ENCODE results near the gene LYSMD4.

- TF ChIP-seq, protein P1, sequence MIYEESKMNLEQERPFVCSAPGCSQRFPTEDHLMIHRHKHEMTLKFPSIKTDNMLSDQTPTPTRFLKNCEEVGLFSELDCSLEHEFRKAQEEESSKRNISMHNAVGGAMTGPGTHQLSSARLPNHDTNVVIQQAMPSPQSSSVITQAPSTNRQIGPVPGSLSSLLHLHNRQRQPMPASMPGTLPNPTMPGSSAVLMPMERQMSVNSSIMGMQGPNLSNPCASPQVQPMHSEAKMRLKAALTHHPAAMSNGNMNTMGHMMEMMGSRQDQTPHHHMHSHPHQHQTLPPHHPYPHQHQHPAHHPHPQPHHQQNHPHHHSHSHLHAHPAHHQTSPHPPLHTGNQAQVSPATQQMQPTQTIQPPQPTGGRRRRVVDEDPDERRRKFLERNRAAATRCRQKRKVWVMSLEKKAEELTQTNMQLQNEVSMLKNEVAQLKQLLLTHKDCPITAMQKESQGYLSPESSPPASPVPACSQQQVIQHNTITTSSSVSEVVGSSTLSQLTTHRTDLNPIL (CRISPR knock-in tag; IDR thresholded peaks at IDR 0.05; ENCODE audit: low read depth), result no peak
- no peak for TF ChIP-seq RARB (CRISPR knock-in tag; IDR thresholded peaks at IDR 0.05)
- TF ChIP-seq, protein P2, sequence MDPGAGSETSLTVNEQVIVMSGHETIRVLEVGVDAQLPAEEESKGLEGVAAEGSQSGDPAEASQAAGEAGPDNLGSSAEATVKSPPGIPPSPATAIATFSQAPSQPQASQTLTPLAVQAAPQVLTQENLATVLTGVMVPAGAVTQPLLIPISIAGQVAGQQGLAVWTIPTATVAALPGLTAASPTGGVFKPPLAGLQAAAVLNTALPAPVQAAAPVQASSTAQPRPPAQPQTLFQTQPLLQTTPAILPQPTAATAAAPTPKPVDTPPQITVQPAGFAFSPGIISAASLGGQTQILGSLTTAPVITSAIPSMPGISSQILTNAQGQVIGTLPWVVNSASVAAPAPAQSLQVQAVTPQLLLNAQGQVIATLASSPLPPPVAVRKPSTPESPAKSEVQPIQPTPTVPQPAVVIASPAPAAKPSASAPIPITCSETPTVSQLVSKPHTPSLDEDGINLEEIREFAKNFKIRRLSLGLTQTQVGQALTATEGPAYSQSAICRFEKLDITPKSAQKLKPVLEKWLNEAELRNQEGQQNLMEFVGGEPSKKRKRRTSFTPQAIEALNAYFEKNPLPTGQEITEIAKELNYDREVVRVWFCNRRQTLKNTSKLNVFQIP (CRISPR knock-in tag; IDR thresholded peaks at IDR 0.05; ENCODE audit: borderline replicate concordance, low read depth), result no peak
- TF ChIP-seq PPARA (CRISPR knock-in tag; IDR thresholded peaks at IDR 0.05; ENCODE audit: borderline replicate concordance), result no peak
- TF ChIP-seq, protein P3, sequence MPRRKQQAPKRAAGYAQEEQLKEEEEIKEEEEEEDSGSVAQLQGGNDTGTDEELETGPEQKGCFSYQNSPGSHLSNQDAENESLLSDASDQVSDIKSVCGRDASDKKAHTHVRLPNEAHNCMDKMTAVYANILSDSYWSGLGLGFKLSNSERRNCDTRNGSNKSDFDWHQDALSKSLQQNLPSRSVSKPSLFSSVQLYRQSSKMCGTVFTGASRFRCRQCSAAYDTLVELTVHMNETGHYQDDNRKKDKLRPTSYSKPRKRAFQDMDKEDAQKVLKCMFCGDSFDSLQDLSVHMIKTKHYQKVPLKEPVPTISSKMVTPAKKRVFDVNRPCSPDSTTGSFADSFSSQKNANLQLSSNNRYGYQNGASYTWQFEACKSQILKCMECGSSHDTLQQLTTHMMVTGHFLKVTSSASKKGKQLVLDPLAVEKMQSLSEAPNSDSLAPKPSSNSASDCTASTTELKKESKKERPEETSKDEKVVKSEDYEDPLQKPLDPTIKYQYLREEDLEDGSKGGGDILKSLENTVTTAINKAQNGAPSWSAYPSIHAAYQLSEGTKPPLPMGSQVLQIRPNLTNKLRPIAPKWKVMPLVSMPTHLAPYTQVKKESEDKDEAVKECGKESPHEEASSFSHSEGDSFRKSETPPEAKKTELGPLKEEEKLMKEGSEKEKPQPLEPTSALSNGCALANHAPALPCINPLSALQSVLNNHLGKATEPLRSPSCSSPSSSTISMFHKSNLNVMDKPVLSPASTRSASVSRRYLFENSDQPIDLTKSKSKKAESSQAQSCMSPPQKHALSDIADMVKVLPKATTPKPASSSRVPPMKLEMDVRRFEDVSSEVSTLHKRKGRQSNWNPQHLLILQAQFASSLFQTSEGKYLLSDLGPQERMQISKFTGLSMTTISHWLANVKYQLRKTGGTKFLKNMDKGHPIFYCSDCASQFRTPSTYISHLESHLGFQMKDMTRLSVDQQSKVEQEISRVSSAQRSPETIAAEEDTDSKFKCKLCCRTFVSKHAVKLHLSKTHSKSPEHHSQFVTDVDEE (CRISPR knock-in tag; IDR thresholded peaks at IDR 0.05), result no peak
- TF ChIP-seq PATZ1 (CRISPR knock-in tag; IDR thresholded peaks at IDR 0.05; ENCODE audit: borderline replicate concordance), result no peak
- no peak for TF ChIP-seq ZNF8 (CRISPR knock-in tag; IDR thresholded peaks at IDR 0.05)
- no peak for TF ChIP-seq ZFP30 (CRISPR knock-in tag; IDR thresholded peaks at IDR 0.05)
- TF ChIP-seq CSDC2 (CRISPR knock-in tag; IDR thresholded peaks at IDR 0.05), result no peak
- TF ChIP-seq SNAI2 (CRISPR knock-in tag; IDR thresholded peaks at IDR 0.05), result no peak
- no peak for TF ChIP-seq TOX (CRISPR knock-in tag; IDR thresholded peaks at IDR 0.05; ENCODE audit: borderline replicate concordance)
- TF ChIP-seq ZNF70 (CRISPR knock-in tag; IDR thresholded peaks at IDR 0.05), result no peak
- no peak for TF ChIP-seq BACH2 (CRISPR knock-in tag; IDR thresholded peaks at IDR 0.05; ENCODE audit: borderline replicate concordance)
- no peak for TF ChIP-seq ZFP3 (CRISPR knock-in tag; IDR thresholded peaks at IDR 0.05)
Observed at GRCh38 chr15:99721896-99722295, 11.3 kb downstream of the LYSMD4 start.
